ENCODE measurements around the gene B3GNT8. TPM values are rescaled to one million over a fixed set of nuclear protein-coding genes. Genes with fewer than 3 reads are reported as not detected.

The B3GNT8 gene
- total and polyA plus RNA-seq, 9 of the 15 experiments (the other 6 are each of a cell fraction or from before 2014, with no cell fraction given) = 0.11 to 2.9 (median 0.65) TPM; not detected in 2

- TF ChIP-seq ARID4B (CRISPR knock-in tag; IDR thresholded peaks at IDR 0.05) (peak; percentile 98), NKRF (IDR thresholded peaks at IDR 0.05; ENCODE audit: borderline replicate concordance) (peak; percentile 99), MXI1 (IDR thresholded peaks at IDR 0.05; ENCODE audit: low read depth, low read length) (peak; percentile 99), ELF4 (CRISPR knock-in tag; IDR thresholded peaks at IDR 0.05) (0 out of 2 replicates have a peak, but pooled peaks have one; percentile 39), ELF1 (tag; IDR thresholded peaks at IDR 0.05) (peak; percentile 79), MED1 (CRISPR knock-in tag; IDR thresholded peaks at IDR 0.05; ENCODE audit: borderline replicate concordance) (no peak), HMGN3 (IDR thresholded peaks at IDR 0.05; ENCODE audit: borderline replicate concordance, extremely low read depth, insufficient read length, low read depth, low read length) (peak; percentile 89), ARID3A (IDR thresholded peaks at IDR 0.05; ENCODE audit: borderline replicate concordance, low read depth, low read length) (peak; percentile 10; the same call in 1 of the 2 replicates), ID3 (CRISPR knock-in tag; IDR thresholded peaks at IDR 0.05) (no peak), ID3 (tag; IDR thresholded peaks at IDR 0.05) (peak; percentile 48; the same call in 1 of the 2 replicates), SMARCE1 (IDR thresholded peaks at IDR 0.05) (0 out of 2 replicates have a peak, but pooled peaks have one; percentile 26), RAD21 (CRISPR knock-in tag; conservative IDR thresholded peaks at IDR 0.05 in 1 of 2, IDR thresholded peaks at IDR 0.05 in 1 of 2) (peak in 1 of 2 experiments; percentile 10; a peak in 1 of 4 replicates), MEIS2 (IDR thresholded peaks at IDR 0.05; ENCODE audit: partially characterized antibody) (peak; percentile 93), SMARCA4 (IDR thresholded peaks at IDR 0.05) (no peak), MYNN (IDR thresholded peaks at IDR 0.05) (0 out of 2 replicates have a peak, but pooled peaks have one; percentile 33), MYNN (CRISPR knock-in tag; IDR thresholded peaks at IDR 0.05) (no peak), SMAD3 (CRISPR knock-in tag; conservative IDR thresholded peaks at IDR 0.05) (0 out of 2 replicates have a peak, but pooled peaks have one; percentile 61)
Observed at GRCh38 chr19:41397086-41398049, 29.8 kb downstream of the B3GNT8 start, which contains the start of the genes BCKDHA and EXOSC5 (continued).

Data from K562 (cell line).